Mesothelial cell of epicardium (in vitro differentiated cells): Measurements from ENCODE around the gene HLA-A. TPM values are rescaled to one million over a fixed set of nuclear protein-coding genes. Genes with fewer than 3 reads are reported as not detected.

Source experiments
- DNase-seq, 2 experiments: peaks; one replicate each; pipeline ENCODE4 v3.0.0; 2021; ENCODE audit warnings: low spot score in 2 of 2; ENCODE audit not compliant: unreplicated experiment in 2 of 2
- H3K27ac Mint-ChIP-seq: 2 replicates; pipeline ENCODE4 v1.8.0; 2021; ENCODE audit warnings: mixed read lengths
- H3K27me3 Mint-ChIP-seq: 2 replicates; pipeline ENCODE4 v1.8.0; 2021; ENCODE audit warnings: low read depth, mixed read lengths
- H3K36me3 Mint-ChIP-seq: 2 replicates; pipeline ENCODE4 v1.8.0; 2021; ENCODE audit warnings: mixed read lengths
- H3K4me1 Mint-ChIP-seq: 2 replicates; pipeline ENCODE4 v1.8.0; 2021; ENCODE audit warnings: mixed read lengths
- H3K4me3 Mint-ChIP-seq: 2 replicates; pipeline ENCODE4 v1.8.0; 2021; ENCODE audit warnings: mild to moderate bottlenecking, moderate library complexity, mixed read lengths
- H3K9me3 Mint-ChIP-seq: 2 replicates; pipeline ENCODE4 v1.8.0; 2021; ENCODE audit warnings: mixed read lengths
- CTCF ChIP-seq: fragments of 200-600 bp; sonication (generic); IDR thresholded peaks from one replicate; pipeline ENCODE4 v1.5.0; 2021; ENCODE audit warnings: antibody characterized with exemption; ENCODE audit not compliant: unreplicated experiment
- total RNA-seq: library from RNA; stranded (reverse); gene quantifications from 3 replicates; pipeline ENCODE4 v1.2.1, GENCODE V29; 2021

HLA-A gene
- total RNA-seq, 1 donor from 2014 or later: 115 TPM

GRCh38 chr6:29984232-29984631, 41.9 kb downstream of the HLA-A start:
- no peak for DNase-seq
- H3K4me3 Mint-ChIP-seq: no peak overlapping the region
- peaks cover 32% of the 10 kb centered on the region for H3K27me3 Mint-ChIP-seq
- H3K27ac Mint-ChIP-seq: no peak overlapping the region
- H3K4me1 Mint-ChIP-seq: no peaks in the 10 kb centered on the region
- H3K36me3 Mint-ChIP-seq: no peaks in the 10 kb centered on the region
- TF ChIP-seq CTCF: no peak
- no peaks in the 10 kb centered on the region for H3K9me3 Mint-ChIP-seq

- DNase-seq: no peak
Observed at GRCh38 chr6:29984992-29985391, 42.7 kb downstream of the HLA-A start.

GRCh38 chr6:29986179-29986781, 43.9 kb downstream of the HLA-A start:
- Mint-ChIP-seq H3K27ac (no peak overlapping the region), H3K4me3 (no peak overlapping the region), H3K4me1 (no peaks in the 10 kb centered on the region), H3K27me3 (peaks cover 37% of the 10 kb centered on the region), H3K9me3 (no peaks in the 10 kb centered on the region), H3K36me3 (no peaks in the 10 kb centered on the region)
- TF ChIP-seq CTCF: no peak
- no peak for DNase-seq

More at GRCh38 chr6:29984992-29985391, 42.7 kb downstream of the HLA-A start:
- Mint-ChIP-seq H3K36me3 (no peaks in the 10 kb centered on the region), H3K27ac (no peak overlapping the region), H3K4me3 (no peak overlapping the region), H3K4me1 (no peaks in the 10 kb centered on the region), H3K9me3 (no peaks in the 10 kb centered on the region), H3K27me3 (peaks cover 34% of the 10 kb centered on the region)
- TF ChIP-seq CTCF: no peak

GRCh38 chr6:29989211-29989610, 46.9 kb downstream of the HLA-A start:
- no peak for DNase-seq
- TF ChIP-seq CTCF: no peak
- H3K36me3 Mint-ChIP-seq: no peaks in the 10 kb centered on the region
- no peak overlapping the region for H3K4me3 Mint-ChIP-seq
- H3K9me3 Mint-ChIP-seq: no peaks in the 10 kb centered on the region
- no peaks in the 10 kb centered on the region for H3K4me1 Mint-ChIP-seq
- H3K27ac Mint-ChIP-seq: no peak overlapping the region
- H3K27me3 Mint-ChIP-seq: peaks cover 47% of the 10 kb centered on the region

- Mint-ChIP-seq H3K36me3 (no peaks in the 10 kb centered on the region), H3K27me3 (peaks cover 48% of the 10 kb centered on the region), H3K4me3 (no peak overlapping the region), H3K9me3 (no peaks in the 10 kb centered on the region), H3K27ac (no peak overlapping the region), H3K4me1 (no peaks in the 10 kb centered on the region)
- TF ChIP-seq CTCF: no peak
- no peak for DNase-seq
Observed at GRCh38 chr6:29990931-29991330, 48.6 kb downstream of the HLA-A start.

GRCh38 chr6:29992807-29993206, 50.5 kb downstream of the HLA-A start:
- Mint-ChIP-seq H3K9me3 (no peaks in the 10 kb centered on the region), H3K36me3 (no peaks in the 10 kb centered on the region), H3K4me1 (no peaks in the 10 kb centered on the region), H3K27me3 (peaks cover 64% of the 10 kb centered on the region), H3K4me3 (no peak overlapping the region), H3K27ac (no peak overlapping the region)
- DNase-seq: no peak
- no peak for TF ChIP-seq CTCF
